HFFc6 (cell line): ENCODE data around the gene TMEM92. TPM values are rescaled to one million over a fixed set of nuclear protein-coding genes. Genes with fewer than 3 reads are reported as not detected.

Experiments used
- DNase-seq: peaks from one replicate; pipeline ENCODE4 v3.0.0-alpha.2; 2018
- H3K27ac Mint-ChIP-seq: 2 replicates; pipeline ENCODE4 v1.8.0; 2020; ENCODE audit warnings: mild to moderate bottlenecking, mixed read lengths
- H3K27me3 Mint-ChIP-seq: 2 replicates; pipeline ENCODE4 v1.8.0; 2021; ENCODE audit warnings: mild to moderate bottlenecking, moderate library complexity, mixed read lengths; ENCODE audit not compliant: insufficient read depth
- H3K36me3 Mint-ChIP-seq: 2 replicates; pipeline ENCODE4 v1.8.0; 2021; ENCODE audit warnings: low read depth, mixed read lengths
- H3K4me1 Mint-ChIP-seq: 2 replicates; pipeline ENCODE4 v1.8.0; 2020; ENCODE audit warnings: low read depth, mixed read lengths
- H3K4me3 Mint-ChIP-seq: 2 replicates; pipeline ENCODE4 v1.8.0; 2020; ENCODE audit warnings: mild to moderate bottlenecking, moderate library complexity, mixed read lengths
- H3K9me3 Mint-ChIP-seq: 2 replicates; pipeline ENCODE4 v1.8.0; 2020; ENCODE audit warnings: mild to moderate bottlenecking, mixed read lengths
- total RNA-seq, 6 experiments: library from RNA; stranded (reverse); fragmentation: NEBNext Ultra II Directional; extraction: Animal tissue kit (Norgen Biotek cat#: 25700); gene quantifications; 2 replicates in 1 of 6; 3 replicates in 5 of 6; pipeline ENCODE4 v1.2.3, GENCODE V29; 2021
- TF ChIP-seq, protein P1 (sequence below): fragments of 200-600 bp; sonication (generic); IDR thresholded peaks from 2 replicates; pipeline ENCODE4 v1.5.0; 2021; ENCODE audit warnings: antibody characterized with exemption, mild to moderate bottlenecking

TMEM92 gene
- total RNA-seq, 6 experiments from 2014 or later = 0.17 to 0.24 (median 0.18) TPM; not detected in 3

DNA sequence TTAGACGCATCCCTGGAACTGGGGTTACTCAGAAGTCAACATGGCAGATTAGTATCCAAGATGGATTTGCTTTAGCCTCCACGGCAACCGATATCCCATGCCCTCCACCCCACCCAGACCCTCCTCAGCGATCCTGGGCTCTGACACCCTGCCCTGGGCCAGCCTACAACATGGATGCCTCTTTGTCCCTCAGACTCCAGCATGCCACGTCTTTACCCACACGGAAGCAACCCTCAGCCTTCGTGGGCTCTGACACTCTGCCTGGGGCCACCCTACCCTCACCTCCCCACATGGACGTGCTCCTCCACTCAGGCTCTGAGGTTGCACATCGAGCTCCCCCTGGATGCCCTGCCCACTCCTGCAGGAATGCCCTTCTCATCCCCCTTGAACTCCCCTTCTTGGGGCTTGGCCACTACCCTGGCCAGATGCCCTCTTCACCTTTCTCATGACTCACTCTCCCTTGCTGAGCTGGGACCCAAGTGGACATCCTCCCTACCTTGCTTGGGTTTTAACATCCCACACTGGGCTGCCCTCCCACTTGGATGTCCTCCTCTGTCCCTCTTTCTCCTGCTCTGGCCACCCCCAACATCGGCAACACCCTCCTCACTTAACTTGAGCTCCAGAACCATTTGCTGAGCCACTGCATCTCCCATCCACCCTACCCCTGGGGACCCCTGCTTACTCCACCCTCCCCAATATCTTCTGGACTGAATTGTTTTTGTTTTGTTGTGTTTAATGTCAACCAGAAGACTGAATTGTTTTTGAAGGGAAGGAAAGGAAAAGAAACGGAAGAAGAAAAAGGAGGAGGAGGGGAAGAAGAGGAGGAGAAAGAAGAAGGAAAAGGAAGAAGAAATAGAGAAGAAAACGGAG, 18.3 kb upstream of the TMEM92 start:
- no peak for DNase-seq
- Mint-ChIP-seq H3K9me3 (no peaks in the 10 kb centered on the region), H3K4me3 (no peak overlapping the region), H3K36me3 (no peaks in the 10 kb centered on the region; the same call in 1 of the 2 replicates), H3K27me3 (no peaks in the 10 kb centered on the region; the same call in 1 of the 2 replicates), H3K4me1 (peaks cover 23% of the 10 kb centered on the region), H3K27ac (no peak overlapping the region)
- TF ChIP-seq, protein P1, sequence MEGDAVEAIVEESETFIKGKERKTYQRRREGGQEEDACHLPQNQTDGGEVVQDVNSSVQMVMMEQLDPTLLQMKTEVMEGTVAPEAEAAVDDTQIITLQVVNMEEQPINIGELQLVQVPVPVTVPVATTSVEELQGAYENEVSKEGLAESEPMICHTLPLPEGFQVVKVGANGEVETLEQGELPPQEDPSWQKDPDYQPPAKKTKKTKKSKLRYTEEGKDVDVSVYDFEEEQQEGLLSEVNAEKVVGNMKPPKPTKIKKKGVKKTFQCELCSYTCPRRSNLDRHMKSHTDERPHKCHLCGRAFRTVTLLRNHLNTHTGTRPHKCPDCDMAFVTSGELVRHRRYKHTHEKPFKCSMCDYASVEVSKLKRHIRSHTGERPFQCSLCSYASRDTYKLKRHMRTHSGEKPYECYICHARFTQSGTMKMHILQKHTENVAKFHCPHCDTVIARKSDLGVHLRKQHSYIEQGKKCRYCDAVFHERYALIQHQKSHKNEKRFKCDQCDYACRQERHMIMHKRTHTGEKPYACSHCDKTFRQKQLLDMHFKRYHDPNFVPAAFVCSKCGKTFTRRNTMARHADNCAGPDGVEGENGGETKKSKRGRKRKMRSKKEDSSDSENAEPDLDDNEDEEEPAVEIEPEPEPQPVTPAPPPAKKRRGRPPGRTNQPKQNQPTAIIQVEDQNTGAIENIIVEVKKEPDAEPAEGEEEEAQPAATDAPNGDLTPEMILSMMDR = no peak

DNA sequence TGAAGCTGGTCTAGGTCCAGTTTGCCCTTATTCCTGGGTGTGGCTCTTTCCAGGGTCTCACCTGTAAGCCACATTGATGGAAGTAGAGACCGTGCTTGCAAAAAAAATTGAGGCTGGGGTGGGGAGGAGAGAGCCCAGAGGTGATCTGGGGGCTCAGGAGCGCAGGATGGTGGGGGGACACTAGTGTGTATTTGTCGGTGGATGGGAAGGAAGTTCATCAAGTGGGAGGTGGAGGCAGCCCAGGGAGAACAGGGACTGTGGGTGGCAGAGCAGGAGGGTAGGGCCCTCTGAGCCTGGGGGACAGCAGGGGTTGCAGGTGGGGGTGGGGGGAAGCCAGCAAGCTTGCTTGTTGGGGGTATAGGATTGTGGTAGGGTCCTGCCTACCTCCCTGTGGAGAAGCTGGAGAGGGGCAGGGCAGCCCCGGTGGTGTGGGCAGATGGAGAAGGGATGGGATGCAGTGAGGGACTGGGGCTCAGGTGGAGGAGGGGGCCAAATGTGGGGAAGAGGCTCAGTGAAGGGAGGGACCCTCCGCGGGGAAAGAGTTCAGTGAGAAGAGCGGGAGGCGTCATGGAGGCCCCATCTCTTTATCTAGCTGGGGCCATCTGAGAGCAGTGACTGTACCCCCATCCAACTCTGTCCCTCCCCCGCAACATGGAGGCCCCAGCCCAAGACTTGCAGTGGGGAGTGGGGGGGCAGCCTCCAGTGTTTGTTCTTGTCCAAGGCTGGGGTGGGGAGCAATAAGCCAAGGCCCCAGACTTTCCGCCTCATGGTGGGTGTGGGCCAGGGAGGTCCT, 17.2 kb upstream of the TMEM92 start:
- H3K9me3 Mint-ChIP-seq = no peaks in the 10 kb centered on the region
- peaks cover 16% of the 10 kb centered on the region for H3K4me1 Mint-ChIP-seq
- H3K27ac Mint-ChIP-seq = no peak overlapping the region
- TF ChIP-seq, protein P1 = no peak
- no peaks in the 10 kb centered on the region for H3K36me3 Mint-ChIP-seq
- no peak for DNase-seq
- H3K4me3 Mint-ChIP-seq = no peak overlapping the region
- H3K27me3 Mint-ChIP-seq = peaks cover 2% of the 10 kb centered on the region; the same call in 1 of the 2 replicates

GRCh38 chr17:50257676-50258224, 16.5 kb upstream of the TMEM92 start:
- peaks cover 22% of the 10 kb centered on the region for H3K4me1 Mint-ChIP-seq
- DNase-seq = no peak
- no peaks in the 10 kb centered on the region for H3K9me3 Mint-ChIP-seq
- H3K36me3 Mint-ChIP-seq = no peaks in the 10 kb centered on the region
- no peak overlapping the region for H3K4me3 Mint-ChIP-seq
- TF ChIP-seq, protein P1 = no peak
- H3K27me3 Mint-ChIP-seq = peaks cover 2% of the 10 kb centered on the region; the same call in 1 of the 2 replicates
- H3K27ac Mint-ChIP-seq = no peak overlapping the region

DNA sequence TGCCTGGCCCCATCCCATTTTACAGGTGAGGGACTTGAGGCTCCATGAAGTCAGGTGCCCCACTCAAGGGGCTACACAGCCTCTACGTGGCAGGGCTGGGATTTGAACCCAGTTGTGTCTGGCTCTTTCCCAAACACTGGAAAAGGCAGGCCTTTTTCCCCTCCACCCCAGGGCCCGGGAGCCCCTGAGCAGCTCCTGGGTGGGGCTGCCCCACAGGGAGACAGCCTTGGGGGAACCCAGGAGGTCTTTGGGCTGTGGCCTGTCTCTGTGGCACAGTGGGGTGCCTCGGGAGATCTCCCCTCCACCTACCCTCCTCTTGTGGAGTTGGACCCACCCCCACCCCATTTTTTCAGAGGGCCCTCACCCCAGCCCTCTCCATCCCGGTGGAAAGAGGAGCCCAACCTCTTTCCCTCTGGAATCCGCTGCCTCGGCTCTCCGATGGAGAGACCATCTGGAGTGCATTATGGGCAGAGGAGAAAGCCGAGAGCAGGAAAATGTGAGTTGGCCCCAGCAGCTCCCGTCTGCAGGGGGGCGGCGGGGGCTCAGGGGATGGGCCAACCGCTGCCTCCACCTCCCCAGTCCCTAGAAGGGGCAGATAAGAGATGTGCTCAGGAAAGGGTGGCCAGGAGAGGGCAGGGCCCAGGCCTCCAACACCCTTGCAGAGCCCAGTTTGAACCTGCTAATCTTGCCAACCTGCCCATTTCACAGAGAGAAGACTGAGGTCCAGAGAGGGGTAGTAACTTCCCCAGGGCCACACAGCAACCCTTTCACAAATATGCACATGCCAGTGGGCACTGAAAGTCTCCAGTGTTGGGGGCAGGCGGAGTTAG, 15.4 kb upstream of the TMEM92 start:
- Mint-ChIP-seq H3K9me3 (no peaks in the 10 kb centered on the region), H3K27me3 (peaks cover 2% of the 10 kb centered on the region; the same call in 1 of the 2 replicates), H3K4me3 (no peak overlapping the region), H3K36me3 (no peaks in the 10 kb centered on the region), H3K4me1 (peaks cover 29% of the 10 kb centered on the region), H3K27ac (peak overlapping the region; percentile 45; the same call in 1 of the 2 replicates)
- DNase-seq = peak; percentile 56
- TF ChIP-seq, protein P1 = no peak
